Neutrophil (primary cell): ENCODE results near the gene TPX2.

ENCODE experiments used
- H3K27ac ChIP-seq: fragments of 200-600 bp; sonication (generic); 2 replicates; pipeline ENCODE4 v1.5.1; 2016; ENCODE audit warnings: mild to moderate bottlenecking, moderate library complexity
- H3K27me3 ChIP-seq: fragments of 200-600 bp; sonication (generic); 2 replicates; pipeline ENCODE4 v1.6.0; 2016; ENCODE audit warnings: mild to moderate bottlenecking
- H3K36me3 ChIP-seq: fragments of 200-600 bp; sonication (generic); 2 replicates; pipeline ENCODE4 v1.5.1; 2017
- H3K4me1 ChIP-seq, 2 experiments: fragments of 200-600 bp in 1 of 2; sonication (generic) in 1 of 2; 1 replicate in 1 of 2; 2 replicates in 1 of 2; pipeline versions ENCODE4 v1.5.1 to v1.6.1; 2013 to 2016; ENCODE audit warnings: low read depth in 1 of 2, low read length in 1 of 2, mild to moderate bottlenecking in 1 of 2, moderate library complexity in 1 of 2; ENCODE audit not compliant: control insufficient read depth in 1 of 2, insufficient read depth in 1 of 2
- H3K4me3 ChIP-seq, 2 experiments: fragments of 200-600 bp in 1 of 2; sonication (generic) in 1 of 2; 1 replicate in 1 of 2; 2 replicates in 1 of 2; pipeline ENCODE4 v1.5.1; 2013 to 2016; ENCODE audit warnings: low read depth in 1 of 2, low read length in 1 of 2, mild to moderate bottlenecking in 1 of 2, moderate library complexity in 1 of 2
- H3K9me3 ChIP-seq: fragments of 200-600 bp; sonication (generic); 2 replicates; pipeline ENCODE4 v1.5.1; 2016
- CTCF ChIP-seq: fragments of 200-600 bp; sonication (generic); IDR thresholded peaks from 2 replicates; pipeline ENCODE4 v1.5.1; 2016; ENCODE audit warnings: antibody characterized with exemption

The TPX2 gene

GRCh38 chr20:31760519-31761240, 21.6 kb downstream of the TPX2 start:
- H3K4me3 ChIP-seq, result no peak overlapping the region
- H3K27me3 ChIP-seq, result no peaks in the 10 kb centered on the region
- no peak for TF ChIP-seq CTCF
- H3K4me1 ChIP-seq, result no peaks in the 10 kb centered on the region
- no peaks in the 10 kb centered on the region for H3K9me3 ChIP-seq
- peaks cover 20% of the 10 kb centered on the region for H3K36me3 ChIP-seq
- H3K27ac ChIP-seq, result no peak overlapping the region

- H3K9me3 ChIP-seq, result no peaks in the 10 kb centered on the region
- no peaks in the 10 kb centered on the region for H3K27me3 ChIP-seq
- H3K36me3 ChIP-seq, result peaks cover 27% of the 10 kb centered on the region
- no peak for TF ChIP-seq CTCF
- H3K27ac ChIP-seq, result no peak overlapping the region
- H3K4me1 ChIP-seq, result no peaks in the 10 kb centered on the region
- no peak overlapping the region for H3K4me3 ChIP-seq
Measured at GRCh38 chr20:31764641-31765305, 25.7 kb downstream of the TPX2 start.

- H3K4me3 ChIP-seq, result no peak overlapping the region
- no peaks in the 10 kb centered on the region for H3K4me1 ChIP-seq
- TF ChIP-seq CTCF, result no peak
- peaks cover 41% of the 10 kb centered on the region for H3K36me3 ChIP-seq
- H3K27me3 ChIP-seq, result no peaks in the 10 kb centered on the region
- no peaks in the 10 kb centered on the region for H3K9me3 ChIP-seq
- no peak overlapping the region for H3K27ac ChIP-seq
Measured at GRCh38 chr20:31767805-31768204, 28.7 kb downstream of the TPX2 start.

GRCh38 chr20:31769681-31770080, 30.6 kb downstream of the TPX2 start:
- peaks cover 45% of the 10 kb centered on the region for H3K36me3 ChIP-seq
- no peaks in the 10 kb centered on the region for H3K9me3 ChIP-seq
- H3K27me3 ChIP-seq, result no peaks in the 10 kb centered on the region
- H3K4me1 ChIP-seq, result no peaks in the 10 kb centered on the region
- TF ChIP-seq CTCF, result no peak
- no peak overlapping the region for H3K27ac ChIP-seq
- no peak overlapping the region for H3K4me3 ChIP-seq

- H3K4me1 ChIP-seq, result no peaks in the 10 kb centered on the region
- no peak for TF ChIP-seq CTCF
- no peaks in the 10 kb centered on the region for H3K27me3 ChIP-seq
- H3K9me3 ChIP-seq, result no peaks in the 10 kb centered on the region
- H3K27ac ChIP-seq, result no peak overlapping the region
- no peak overlapping the region for H3K4me3 ChIP-seq
- H3K36me3 ChIP-seq, result peaks cover 45% of the 10 kb centered on the region
Measured at GRCh38 chr20:31770243-31770642, 31.2 kb downstream of the TPX2 start.
